GM21447 (cell line): ENCODE results near the gene ITFG1.
"Not testable (repeated sequence)": the region's sequence is repeated elsewhere in the genome, so short reads cannot be mapped to it uniquely, and the experiment has no call there.

Source experiments
- ATAC-seq: cut with Tn5 transposase; IDR thresholded peaks from one replicate; pipeline ENCODE4 v1.9.1; 2021; ENCODE audit not compliant: unreplicated experiment

The ITFG1 gene

DNA sequence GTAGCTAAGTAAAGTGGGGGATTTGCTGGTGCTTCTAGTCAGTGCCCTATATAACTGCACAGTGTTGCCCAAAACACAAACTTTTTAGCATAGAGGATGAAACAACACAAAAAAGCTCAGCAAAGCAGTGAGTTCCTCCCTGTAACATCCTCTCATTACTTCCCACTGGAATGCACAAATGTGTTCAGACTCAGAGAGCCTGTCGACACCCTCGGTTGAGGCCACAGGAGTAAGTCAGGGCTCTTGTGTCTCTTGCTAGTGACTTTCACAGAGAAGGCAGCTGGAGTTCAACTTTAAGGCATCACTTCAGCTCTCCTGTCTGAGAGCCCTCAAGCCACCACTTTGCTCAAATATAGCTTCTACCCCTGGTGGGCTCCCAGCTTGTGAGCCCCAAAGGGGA, 209.9 kb downstream of the ITFG1 start:
- ATAC-seq: no peak

- no peak for ATAC-seq
Measured at GRCh38 chr16:47247690-47248089, 213.2 kb downstream of the ITFG1 start.

DNA sequence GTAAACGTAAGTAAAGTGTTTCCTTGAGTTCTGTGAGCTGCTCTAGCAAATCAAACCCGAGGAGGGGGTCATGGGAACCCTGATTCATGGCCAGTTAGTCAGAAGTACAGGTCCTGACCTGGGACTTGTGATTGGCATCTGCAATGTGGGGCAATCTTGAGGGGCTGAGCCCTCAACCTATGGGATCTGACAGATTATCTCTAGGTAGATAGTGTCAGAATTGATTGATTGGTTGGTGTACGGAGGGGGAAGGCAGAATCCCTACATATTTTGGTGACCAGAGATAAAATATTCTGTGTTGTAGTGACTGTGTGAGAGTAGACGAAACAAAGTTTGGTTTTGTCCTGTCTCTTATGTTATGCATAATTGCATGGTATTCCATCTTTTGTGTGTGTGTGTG, 216.7 kb downstream of the ITFG1 start:
- no peak for ATAC-seq

DNA sequence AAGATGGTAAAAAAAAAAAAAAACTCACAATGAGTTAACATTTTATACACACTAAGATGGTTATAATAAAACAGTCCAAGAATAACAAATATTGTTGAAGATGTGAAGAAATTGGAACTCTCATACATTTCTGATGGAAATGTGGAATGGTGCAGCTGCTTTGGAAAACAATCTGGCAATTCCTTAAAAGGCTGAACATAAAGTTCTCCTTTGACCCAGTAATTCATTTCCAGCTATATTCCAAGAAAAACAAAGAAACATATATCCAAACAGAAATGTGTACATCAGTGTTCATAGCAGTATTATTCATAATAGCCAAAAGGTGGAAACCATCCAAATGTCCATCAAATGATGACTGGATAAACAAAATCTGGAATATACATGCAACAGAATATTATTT, 219.8 kb downstream of the ITFG1 start:
- no peak for ATAC-seq

GRCh38 chr16:47236716-47237115, 224.1 kb downstream of the ITFG1 start:
- no peak for ATAC-seq

- no peak for ATAC-seq
Measured at GRCh38 chr16:47230296-47230695, 230.6 kb downstream of the ITFG1 start.

- ATAC-seq: no peak
Measured at GRCh38 chr16:47229053-47230050, 231.5 kb downstream of the ITFG1 start.

GRCh38 chr16:47228241-47228640, 232.6 kb downstream of the ITFG1 start:
- ATAC-seq: no peak

GRCh38 chr16:47213761-47214440, 247.0 kb downstream of the ITFG1 start:
- no peak for ATAC-seq

DNA sequence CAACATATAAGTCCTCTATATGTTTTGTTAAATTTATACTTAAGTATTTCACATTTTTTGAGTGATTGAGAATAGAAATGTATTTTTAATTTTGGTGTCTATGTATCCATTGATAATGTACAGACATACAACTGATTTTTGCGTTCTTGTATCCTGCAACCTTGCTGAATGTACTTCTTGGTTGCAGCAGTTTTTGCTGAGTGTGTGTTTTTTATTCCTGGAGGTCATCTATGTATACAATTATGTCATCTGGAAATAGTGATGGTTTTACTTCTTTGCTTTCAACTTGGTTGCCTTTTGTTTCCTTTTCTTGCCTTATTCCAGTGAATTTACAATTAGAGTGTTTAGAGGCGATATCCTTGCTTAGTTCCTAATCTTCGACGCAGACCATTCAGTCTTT, 249.6 kb downstream of the ITFG1 start:
- no peak for ATAC-seq

DNA sequence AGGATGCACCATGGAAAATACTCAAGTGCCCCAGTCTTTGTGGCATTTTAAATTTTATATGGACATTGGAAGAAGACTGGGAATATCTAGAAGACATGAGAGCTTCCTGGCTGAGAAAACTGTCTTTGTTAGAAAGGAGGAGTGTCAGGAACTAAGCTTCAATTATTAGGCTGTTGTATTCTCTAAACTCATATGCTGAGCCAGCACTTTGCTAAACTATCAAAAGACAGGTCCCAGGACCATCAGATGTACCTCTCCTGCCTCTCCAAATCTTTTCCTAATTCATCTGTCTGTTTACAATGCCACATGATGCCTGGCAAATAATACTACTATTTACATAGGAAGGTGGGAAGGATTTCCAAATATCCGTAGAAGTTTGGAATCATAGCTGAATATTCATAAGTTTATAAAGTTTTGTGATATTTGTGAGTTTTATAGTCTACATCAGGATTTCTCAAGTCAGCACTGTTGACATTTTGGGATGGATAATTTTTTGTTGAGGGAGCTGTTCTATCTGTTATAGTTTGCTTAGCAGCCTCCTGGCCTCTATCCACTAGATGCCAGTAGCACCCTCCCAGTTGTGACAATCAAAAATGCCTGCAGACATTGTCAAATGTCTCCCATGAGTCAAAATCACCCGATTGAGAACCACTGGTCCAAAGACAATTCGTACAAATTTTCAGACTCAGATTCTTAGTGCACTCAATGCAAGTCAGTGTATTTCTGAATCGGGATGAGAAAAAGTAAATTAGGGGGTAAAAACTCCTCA, 255.9 kb downstream of the ITFG1 start:
- no peak for ATAC-seq

DNA sequence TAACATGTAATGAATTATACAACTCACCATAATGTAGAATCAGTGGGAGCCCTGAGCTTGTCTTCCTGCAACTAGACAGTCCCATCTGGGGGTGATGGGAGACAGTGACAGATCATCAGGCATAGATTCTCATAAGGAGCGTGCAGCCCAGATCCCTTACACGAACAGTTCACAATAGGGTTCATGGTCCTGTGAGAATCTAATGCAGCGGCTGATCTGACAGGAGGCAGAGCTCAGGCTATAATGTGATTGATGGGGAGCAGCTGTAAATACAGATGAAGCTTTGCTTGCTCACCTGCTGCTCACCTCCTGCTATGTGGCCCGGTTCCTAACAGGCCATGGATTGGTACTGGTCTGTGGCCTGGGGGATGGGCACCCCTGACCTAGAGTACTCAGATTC, 257.4 kb downstream of the ITFG1 start:
- not testable (repeated sequence) for ATAC-seq

GRCh38 chr16:47198180-47198575, 262.7 kb downstream of the ITFG1 start:
- ATAC-seq: no peak

DNA sequence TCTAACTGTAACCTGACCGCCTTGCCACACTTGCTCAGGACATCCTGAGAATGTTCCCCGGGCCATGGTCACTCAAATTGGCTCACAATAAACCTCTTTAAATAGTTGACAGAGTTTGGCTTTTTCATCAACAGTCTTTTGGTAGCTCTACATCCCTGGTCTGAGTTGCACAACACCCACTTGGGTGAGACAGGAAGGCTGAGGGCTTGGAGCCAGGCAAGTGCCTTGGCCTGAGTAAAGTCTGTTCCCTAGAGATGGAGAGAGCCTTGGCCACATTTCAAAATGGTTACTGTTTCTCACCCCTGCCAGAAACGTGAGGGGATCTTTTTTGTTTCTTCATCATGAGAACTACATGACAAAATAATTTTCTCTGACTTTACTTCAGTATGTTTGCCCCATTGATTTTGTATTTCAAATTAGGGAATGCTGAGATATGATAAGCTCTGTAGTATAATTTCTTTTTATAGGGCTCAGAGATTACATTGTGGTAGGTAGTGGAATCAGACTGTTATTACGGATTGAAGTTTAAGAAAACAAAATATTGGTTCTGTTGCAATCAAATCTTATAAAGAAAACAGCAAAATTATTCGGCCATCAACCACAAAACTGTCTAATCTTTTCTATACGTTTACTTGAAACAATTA, 263.2 kb downstream of the ITFG1 start:
- no peak for ATAC-seq

- ATAC-seq: no peak
Measured at GRCh38 chr16:47196457-47196856, 264.4 kb downstream of the ITFG1 start.

DNA sequence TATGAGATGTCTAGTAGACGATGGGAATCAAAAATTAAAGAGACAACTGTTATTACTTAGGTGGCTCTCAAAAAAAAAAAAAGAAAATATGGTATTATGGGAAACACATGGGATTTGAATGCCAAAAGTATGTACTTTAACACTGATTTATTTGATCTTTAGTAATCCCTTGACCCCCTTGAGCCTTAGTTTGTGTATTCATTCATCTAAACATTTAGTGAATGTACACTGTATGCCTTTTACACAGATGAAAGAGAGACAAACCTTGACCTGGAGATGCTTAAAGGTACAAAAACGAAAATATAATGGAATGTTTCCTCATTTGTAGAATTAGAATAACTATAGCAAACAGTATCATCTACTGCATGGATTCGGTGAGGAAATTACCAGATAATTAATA, 278.5 kb downstream of the ITFG1 start:
- no peak for ATAC-seq

- ATAC-seq: not testable (repeated sequence)
Measured at GRCh38 chr16:47181066-47181465, 279.8 kb downstream of the ITFG1 start.

DNA sequence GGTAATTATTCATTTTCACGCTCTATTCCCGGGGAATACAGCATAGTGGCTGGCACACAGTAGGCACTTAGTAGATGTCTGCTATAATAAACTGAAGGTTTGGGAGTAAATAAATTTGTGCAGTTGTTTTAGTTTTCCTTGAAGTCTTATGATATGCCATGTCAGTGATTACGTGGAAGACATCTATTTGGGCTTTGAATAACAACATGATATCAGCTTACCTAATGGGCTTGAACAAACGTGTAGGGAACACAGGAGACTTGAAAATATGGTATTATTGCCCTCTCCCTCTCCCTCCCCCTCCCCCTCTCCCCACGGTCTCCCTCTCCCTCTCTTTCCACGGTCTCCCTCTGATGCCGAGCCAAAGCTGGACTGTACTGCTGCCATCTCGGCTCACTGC, 280.8 kb downstream of the ITFG1 start:
- no peak for ATAC-seq

DNA sequence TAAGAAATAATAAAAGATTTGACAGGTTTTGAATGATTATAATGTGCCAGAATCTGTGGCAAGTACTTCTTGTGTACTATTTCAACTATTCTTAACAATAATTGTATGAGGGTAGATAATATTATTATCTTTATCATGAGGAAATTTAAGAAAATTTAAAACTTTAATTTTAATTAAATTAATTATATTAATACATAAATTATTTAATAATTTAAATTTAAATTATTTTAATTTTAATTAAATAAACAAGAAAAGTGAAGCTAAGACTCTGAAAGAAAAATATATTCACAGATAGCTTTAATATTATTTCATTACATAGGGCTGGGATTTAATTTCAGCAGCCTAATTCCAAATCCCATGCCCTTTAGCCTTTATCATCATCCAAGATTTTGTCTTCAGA, 285.7 kb downstream of the ITFG1 start:
- no peak for ATAC-seq

DNA sequence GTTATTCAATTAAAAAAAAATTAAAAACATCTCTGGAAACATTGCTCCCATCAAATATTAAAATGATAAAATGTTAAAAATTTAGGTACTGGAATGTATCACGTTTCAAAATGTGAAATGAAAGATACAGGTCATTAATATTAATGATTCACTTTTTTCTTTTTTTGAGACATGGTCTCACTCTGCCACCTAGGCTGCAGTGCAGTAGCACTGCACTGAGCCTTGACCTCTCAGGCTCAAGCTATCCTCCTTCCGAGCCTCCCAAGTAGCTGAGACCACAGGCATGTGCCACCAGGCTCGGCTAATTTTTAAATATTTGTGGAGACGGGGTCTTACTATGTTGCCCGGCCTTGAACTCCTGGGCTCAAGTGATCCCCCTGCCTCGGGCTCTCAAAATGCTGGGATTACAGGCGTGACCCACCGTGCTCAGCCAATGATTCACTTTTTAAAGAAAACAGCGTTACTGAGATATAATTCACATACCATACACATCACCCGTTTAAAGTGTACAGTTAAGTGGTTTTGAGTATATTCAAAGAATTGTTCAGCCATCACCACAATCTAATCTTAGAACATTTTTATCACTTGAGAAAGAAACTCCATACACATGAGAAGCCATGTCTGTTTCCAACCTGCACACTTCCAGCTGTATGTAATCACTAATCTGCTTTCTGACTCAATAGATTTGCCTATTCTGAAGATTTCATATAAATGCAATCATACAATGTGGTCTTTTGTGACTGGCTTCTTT, 298.0 kb downstream of the ITFG1 start:
- no peak for ATAC-seq
